Cerebellar cortex (tissue), 1 donor: Measurements from ENCODE around the gene STIM1.
"Not testable (repeated sequence)": the region's sequence is repeated elsewhere in the genome, so short reads cannot be mapped to it uniquely, and the experiment has no call there.

Experiments
- DNase-seq: peaks from one replicate; pipeline ENCODE4 v3.0.0-alpha.2; 2015; ENCODE audit warnings: low spot score

STIM1 gene

GRCh38 chr11:4111834-4112233 is 256.4 kb downstream of the STIM1 start:
- DNase-seq = no peak

GRCh38 chr11:4115128-4115527 is 259.7 kb downstream of the STIM1 start:
- DNase-seq = no peak

- DNase-seq = no peak
These were observed 262.6 kb downstream of the STIM1 start for GRCh38 chr11:4118107-4118506.

- DNase-seq = no peak
These were observed 267.8 kb downstream of the STIM1 start for GRCh38 chr11:4123218-4123617.

- no peak for DNase-seq
These were observed 269.7 kb downstream of the STIM1 start for GRCh38 chr11:4125141-4125540.

- DNase-seq = no peak
These were observed 271.9 kb downstream of the STIM1 start for GRCh38 chr11:4127357-4127756.

GRCh38 chr11:4130219-4130618 is 274.8 kb downstream of the STIM1 start:
- DNase-seq = not testable (repeated sequence)

- DNase-seq = no peak
These were observed 279.3 kb downstream of the STIM1 start for GRCh38 chr11:4134806-4135205.

GRCh38 chr11:4138497-4138896 is 283.0 kb downstream of the STIM1 start:
- no peak for DNase-seq

- DNase-seq = no peak
These were observed 284.7 kb downstream of the STIM1 start for GRCh38 chr11:4140067-4140636.
